K562 (cell line): Measurements from ENCODE around the gene UBE3D. TPM values are rescaled to one million over a fixed set of nuclear protein-coding genes. Genes with fewer than 3 reads are reported as not detected.

Experiments
- BMI1 ChIP-seq: fragments of 150-350 bp; IDR thresholded peaks from 2 replicates; pipeline ENCODE4 v1.6.1; 2014; ENCODE audit warnings: low read length
- CTCFL ChIP-seq: IDR thresholded peaks from 2 replicates; pipeline ENCODE4 v1.6.1; 2011; ENCODE audit warnings: borderline replicate concordance, low read depth, mild to moderate bottlenecking, moderate library complexity, low read length; ENCODE audit not compliant: insufficient read depth, poor library complexity, severe bottlenecking
- MYBL2 ChIP-seq, 2 experiments: fragments of 450-650 bp in 1 of 2; sonication (generic) in 1 of 2; formaldehyde crosslinking in 1 of 2; IDR thresholded peaks; 2 replicates each; pipeline versions ENCODE4 v1.6.1 to v1.8.1; 2017 to 2022; ENCODE audit warnings: borderline replicate concordance in 1 of 2, inconsistent platforms in 1 of 2, low read depth in 1 of 2, mild to moderate bottlenecking in 1 of 2, missing genetic modification reagents in 1 of 2, moderate library complexity in 1 of 2
- NEUROD1 ChIP-seq: fragments of 150-350 bp; IDR thresholded peaks from 2 replicates; pipeline ENCODE4 v1.6.1; 2014; ENCODE audit warnings: borderline replicate concordance, low read length, low read depth; ENCODE audit not compliant: partially characterized antibody
- NUFIP1 ChIP-seq: fragments of 450-650 bp; IDR thresholded peaks from 2 replicates; pipeline ENCODE4 v1.6.1; 2018; ENCODE audit not compliant: partially characterized antibody
- PRMT5 ChIP-seq: sonication (generic); formaldehyde crosslinking; IDR thresholded peaks from 2 replicates; pipeline ENCODE4 v1.5.0; 2020; ENCODE audit warnings: missing genetic modification reagents
- SAP30 ChIP-seq: fragments of 200-600 bp; sonication (generic); IDR thresholded peaks from 2 replicates; pipeline ENCODE4 v1.6.1; 2012; ENCODE audit warnings: borderline replicate concordance, low read depth, mild to moderate bottlenecking, moderate library complexity, low read length, control low read depth, inconsistent platforms; ENCODE audit not compliant: insufficient read depth, poor library complexity, severe bottlenecking
- SRSF3 ChIP-seq: fragments of 200-400 bp; formaldehyde crosslinking; IDR thresholded peaks from 2 replicates; pipeline ENCODE4 v1.6.1; 2016; ENCODE audit warnings: mild to moderate bottlenecking, low read length, moderate library complexity; ENCODE audit not compliant: insufficient read depth
- SRSF9 ChIP-seq: fragments of 200-400 bp; formaldehyde crosslinking; IDR thresholded peaks from 2 replicates; pipeline ENCODE4 v1.6.1; 2017; ENCODE audit warnings: low read depth, low read length, borderline replicate concordance
- TEAD1 ChIP-seq, 2 experiments: fragments of 450-650 bp in 1 of 2; sonication (generic) in 1 of 2; formaldehyde crosslinking; IDR thresholded peaks; 2 replicates each; pipeline versions ENCODE4 v1.4.0 to v1.8.0; 2020 to 2022; ENCODE audit warnings: mild to moderate bottlenecking in 2 of 2, missing genetic modification reagents in 1 of 2
- ZBTB17 ChIP-seq: fragments of 450-650 bp; formaldehyde crosslinking; IDR thresholded peaks from 2 replicates; pipeline ENCODE4 v1.4.0; 2020; ENCODE audit warnings: mild to moderate bottlenecking
- ZBTB7A ChIP-seq: IDR thresholded peaks from 2 replicates; pipeline ENCODE4 v1.6.1; 2011; ENCODE audit warnings: low read depth, mild to moderate bottlenecking, low read length, moderate library complexity, borderline replicate concordance; ENCODE audit not compliant: control insufficient read depth
- ZBTB9 ChIP-seq: fragments of 450-650 bp; formaldehyde crosslinking; IDR thresholded peaks from 2 replicates; pipeline ENCODE4 v1.4.0; 2020; ENCODE audit warnings: mild to moderate bottlenecking, moderate library complexity
- ZFPM2 ChIP-seq: fragments of 250-450 bp; sonication (Bioruptor Pico); IDR thresholded peaks from 2 replicates; pipeline ENCODE4 v1.5.1; 2022; ENCODE audit warnings: mild to moderate bottlenecking
- ZNF324 ChIP-seq: fragments of 250-450 bp; sonication (Bioruptor Pico); IDR thresholded peaks from 2 replicates; pipeline ENCODE4 v1.4.0; 2020; ENCODE audit warnings: mild to moderate bottlenecking
- ZNF436 ChIP-seq: fragments of 250-450, 450-650 bp; sonication (Bioruptor Pico); formaldehyde crosslinking; IDR thresholded peaks from 2 replicates; pipeline ENCODE4 v1.7.0; 2020; ENCODE audit warnings: mild to moderate bottlenecking
- ZNF609 ChIP-seq: sonication (generic); formaldehyde crosslinking; IDR thresholded peaks from 2 replicates; pipeline ENCODE4 v1.8.1; 2023; ENCODE audit warnings: missing genetic modification reagents, mild to moderate bottlenecking, borderline replicate concordance
- polyA plus RNA-seq, 8 experiments: library from polyadenylated mRNA; depleted of rRNA in 4 of 8; stranded (reverse) in 5 of 8; unstranded in 3 of 8; fragments of >200 nt; fragmentation: Nextera tagmentation in 2 of 8; fragmentation: Illumina TruSeq in 1 of 8; extraction: Ambion mirVana in 2 of 8; extraction: Trizol in 1 of 8; gene quantifications; 2 replicates each; pipeline versions ENCODE4 v1.2.1 to v1.2.3, GENCODE V29; 2011 to 2014; ENCODE audit warnings: inconsistent platforms in 1 of 8, missing spikeins in 1 of 8
- total RNA-seq, 7 experiments: library from RNA; depleted of rRNA in 6 of 7; stranded (reverse); fragments of >200 nt in 6 of 7; fragmentation: Illumina TruSeq in 2 of 7; extraction: Trizol in 2 of 7; gene quantifications; 2 replicates each; pipeline versions ENCODE4 v1.2.1 to v1.2.3, GENCODE V29; 2011 to 2021; ENCODE audit warnings: low replicate concordance in 1 of 7

Gene UBE3D
- total and polyA plus RNA-seq, 9 of the 15 experiments (the other 6 are each of a cell fraction or from before 2014, with no cell fraction given), result 9.4 to 17.6 (median 11.9) TPM

GRCh38 chr6:83065511-83066192 lies at the start of gene UBE3D (continued):
- TF ChIP-seq ZBTB17 (CRISPR knock-in tag), result peak; percentile 76
- TF ChIP-seq NUFIP1, result no peak
- peak; percentile 74 for TF ChIP-seq SAP30
- peak; percentile 57; the same call in 1 of the 2 replicates for TF ChIP-seq ZBTB7A
- no peak for TF ChIP-seq NEUROD1
- no peak for TF ChIP-seq ZNF436
- TF ChIP-seq ZNF609 (CRISPR knock-in tag), result no peak; the same call in 1 of the 2 replicates
- TF ChIP-seq PRMT5, result no peak
- no peak for TF ChIP-seq ZBTB9 (CRISPR knock-in tag)
- TF ChIP-seq BMI1, result no peak
- no peak for TF ChIP-seq ZNF324
- TF ChIP-seq ZFPM2 (CRISPR knock-in tag), result no peak
- TF ChIP-seq SRSF9, result no peak
- no peak for TF ChIP-seq MYBL2 (IDR thresholded peaks at IDR 0.05; ENCODE audit: low read depth)
- TF ChIP-seq MYBL2 (CRISPR knock-in tag; IDR thresholded peaks at IDR 0.05; ENCODE audit: borderline replicate concordance), result no peak
- TF ChIP-seq CTCFL, result peak; percentile 92
- TF ChIP-seq TEAD1 (CRISPR knock-in tag; IDR thresholded peaks at IDR 0.05), result 0 out of 4 replicates have a peak, but pooled peaks of 1 of the 2 experiments have one; percentile 71
- TF ChIP-seq SRSF3, result no peak
